Neuron (in vitro differentiated cells): ENCODE results near the gene ADGRV1.
"Not testable (repeated sequence)": the region's sequence is repeated elsewhere in the genome, so short reads cannot be mapped to it uniquely, and the experiment has no call there.

ENCODE experiments used
- H2AFZ ChIP-seq: one replicate; pipeline ENCODE4 v1.6.1; 2013; ENCODE audit warnings: low read depth, mild to moderate bottlenecking, inconsistent platforms, low read length, moderate library complexity
- H3K27me3 ChIP-seq: one replicate; pipeline ENCODE4 v1.6.1; 2013; ENCODE audit warnings: low read length; ENCODE audit not compliant: insufficient read depth
- H3K36me3 ChIP-seq: one replicate; pipeline ENCODE4 v1.6.1; 2013; ENCODE audit warnings: low read length; ENCODE audit not compliant: insufficient read depth
- H3K4me1 ChIP-seq: one replicate; pipeline ENCODE4 v1.6.1; 2013; ENCODE audit warnings: low read length; ENCODE audit not compliant: insufficient read depth
- H3K4me3 ChIP-seq: 2 replicates; pipeline ENCODE4 v1.5.1; 2013; ENCODE audit warnings: mild to moderate bottlenecking, low read length, moderate library complexity
- H3K9me3 ChIP-seq: one replicate; pipeline ENCODE4 v1.6.1; 2013; ENCODE audit warnings: low read length

The ADGRV1 gene

GRCh38 chr5:90687458-90687857 lies 128.9 kb downstream of the ADGRV1 start:
- not testable (repeated sequence) for H3K4me3 ChIP-seq, H3K27me3 ChIP-seq, H3K9me3 ChIP-seq, H2AFZ ChIP-seq, H3K4me1 ChIP-seq
- peaks cover 59% of the 10 kb centered on the region for H3K36me3 ChIP-seq

GRCh38 chr5:90689064-90689463 lies 130.5 kb downstream of the ADGRV1 start:
- H3K4me1 ChIP-seq: no peaks in the 10 kb centered on the region
- no peak overlapping the region for H3K4me3 ChIP-seq
- peaks cover 2% of the 10 kb centered on the region for H3K9me3 ChIP-seq
- H3K36me3 ChIP-seq: peaks cover 51% of the 10 kb centered on the region
- H2AFZ ChIP-seq: no peak overlapping the region
- H3K27me3 ChIP-seq: no peaks in the 10 kb centered on the region

GRCh38 chr5:90690307-90690706 lies 131.7 kb downstream of the ADGRV1 start:
- Histone ChIP-seq H3K4me3 (no peak overlapping the region), H3K27me3 (no peaks in the 10 kb centered on the region), H2AFZ (no peak overlapping the region), H3K9me3 (peaks cover 2% of the 10 kb centered on the region), H3K4me1 (no peaks in the 10 kb centered on the region), H3K36me3 (peaks cover 54% of the 10 kb centered on the region)

GRCh38 chr5:90691533-90691932 lies 132.9 kb downstream of the ADGRV1 start:
- no peaks in the 10 kb centered on the region for H3K9me3 ChIP-seq
- no peak overlapping the region for H2AFZ ChIP-seq
- peaks cover 49% of the 10 kb centered on the region for H3K36me3 ChIP-seq
- H3K27me3 ChIP-seq: no peaks in the 10 kb centered on the region
- H3K4me3 ChIP-seq: no peak overlapping the region
- H3K4me1 ChIP-seq: peaks cover 7% of the 10 kb centered on the region

GRCh38 chr5:90696153-90696552 lies 137.6 kb downstream of the ADGRV1 start:
- Histone ChIP-seq H3K4me3 (no peak overlapping the region), H2AFZ (no peak overlapping the region), H3K36me3 (peaks cover 42% of the 10 kb centered on the region), H3K9me3 (no peaks in the 10 kb centered on the region), H3K4me1 (peaks cover 7% of the 10 kb centered on the region), H3K27me3 (no peaks in the 10 kb centered on the region)

GRCh38 chr5:90700299-90700698 lies 141.7 kb downstream of the ADGRV1 start:
- H3K36me3 ChIP-seq: peaks cover 28% of the 10 kb centered on the region
- H2AFZ ChIP-seq: no peak overlapping the region
- H3K27me3 ChIP-seq: no peaks in the 10 kb centered on the region
- H3K9me3 ChIP-seq: no peaks in the 10 kb centered on the region
- no peak overlapping the region for H3K4me3 ChIP-seq
- H3K4me1 ChIP-seq: peaks cover 7% of the 10 kb centered on the region

- no peaks in the 10 kb centered on the region for H3K9me3 ChIP-seq
These were observed 145.3 kb downstream of the ADGRV1 start for GRCh38 chr5:90703932-90704331.

GRCh38 chr5:90707698-90708097 lies 149.1 kb downstream of the ADGRV1 start:
- no peaks in the 10 kb centered on the region for H3K4me1 ChIP-seq
- peaks cover 54% of the 10 kb centered on the region for H3K36me3 ChIP-seq

More at GRCh38 chr5:90703932-90704331, 145.3 kb downstream of the ADGRV1 start:
- Histone ChIP-seq H2AFZ (no peak overlapping the region), H3K27me3 (no peaks in the 10 kb centered on the region), H3K4me1 (no peaks in the 10 kb centered on the region), H3K36me3 (peaks cover 34% of the 10 kb centered on the region), H3K4me3 (no peak overlapping the region)

GRCh38 chr5:90709323-90710155 lies 150.9 kb downstream of the ADGRV1 start:
- Histone ChIP-seq H3K4me3 (no peak overlapping the region), H3K27me3 (no peaks in the 10 kb centered on the region), H3K9me3 (no peaks in the 10 kb centered on the region), H3K4me1 (no peaks in the 10 kb centered on the region), H2AFZ (no peak overlapping the region), H3K36me3 (peaks cover 56% of the 10 kb centered on the region)

More at GRCh38 chr5:90707698-90708097, 149.1 kb downstream of the ADGRV1 start:
- no peak overlapping the region for H3K4me3 ChIP-seq
- no peak overlapping the region for H2AFZ ChIP-seq
- H3K27me3 ChIP-seq: no peaks in the 10 kb centered on the region
- H3K9me3 ChIP-seq: no peaks in the 10 kb centered on the region

- no peaks in the 10 kb centered on the region for H3K27me3 ChIP-seq
- no peaks in the 10 kb centered on the region for H3K4me1 ChIP-seq
- H3K9me3 ChIP-seq: no peaks in the 10 kb centered on the region
- H3K36me3 ChIP-seq: peaks cover 41% of the 10 kb centered on the region
- no peak overlapping the region for H3K4me3 ChIP-seq
- H2AFZ ChIP-seq: no peak overlapping the region
These were observed 159.8 kb downstream of the ADGRV1 start for GRCh38 chr5:90718387-90718786.

GRCh38 chr5:90739567-90739966 lies 181.0 kb downstream of the ADGRV1 start:
- peaks cover 43% of the 10 kb centered on the region for H3K36me3 ChIP-seq

GRCh38 chr5:90740244-90740799 lies 181.7 kb downstream of the ADGRV1 start:
- no peak overlapping the region for H2AFZ ChIP-seq
- no peaks in the 10 kb centered on the region for H3K4me1 ChIP-seq
- peaks cover 5% of the 10 kb centered on the region for H3K9me3 ChIP-seq
- H3K36me3 ChIP-seq: peaks cover 45% of the 10 kb centered on the region
- no peaks in the 10 kb centered on the region for H3K27me3 ChIP-seq
- H3K4me3 ChIP-seq: no peak overlapping the region

More at GRCh38 chr5:90739567-90739966, 181.0 kb downstream of the ADGRV1 start:
- H3K4me3 ChIP-seq: no peak overlapping the region
- H3K9me3 ChIP-seq: peaks cover 9% of the 10 kb centered on the region
- H3K27me3 ChIP-seq: no peaks in the 10 kb centered on the region
- H3K4me1 ChIP-seq: no peaks in the 10 kb centered on the region
- H2AFZ ChIP-seq: no peak overlapping the region

- no peak overlapping the region for H2AFZ ChIP-seq
- H3K4me3 ChIP-seq: no peak overlapping the region
- H3K27me3 ChIP-seq: no peaks in the 10 kb centered on the region
- H3K9me3 ChIP-seq: peaks cover 5% of the 10 kb centered on the region
- H3K36me3 ChIP-seq: peaks cover 46% of the 10 kb centered on the region
- H3K4me1 ChIP-seq: no peaks in the 10 kb centered on the region
These were observed 182.5 kb downstream of the ADGRV1 start for GRCh38 chr5:90741022-90741564.
